Sigmoid colon (tissue), 4 donors: ENCODE results near the gene USP6.
"Not testable (repeated sequence)": the region's sequence is repeated elsewhere in the genome, so short reads cannot be mapped to it uniquely, and the experiment has no call there.

Experiments used
- CTCF ChIP-seq, 4 experiments: fragments of 450-650 bp in 3 of 4; fragments of 200-600 bp in 1 of 4; IDR thresholded peaks; one replicate each; pipeline ENCODE4 v1.5.1; 2016 to 2019; ENCODE audit warnings: antibody characterized with exemption in 4 of 4, mild to moderate bottlenecking in 3 of 4, moderate library complexity in 2 of 4
- EP300 ChIP-seq, 4 donors: sonication (generic); formaldehyde crosslinking; IDR thresholded peaks; one replicate each; pipeline ENCODE4 v1.6.1; 2017; ENCODE audit warnings: antibody characterized with exemption in 4 of 4
- POLR2A ChIP-seq, 2 donors: fragments of 450-650 bp; IDR thresholded peaks; one replicate each; pipeline ENCODE4 v1.6.1; 2016; ENCODE audit warnings: antibody characterized with exemption in 2 of 2, mild to moderate bottlenecking in 2 of 2, moderate library complexity in 2 of 2
- POLR2AphosphoS5 ChIP-seq, 4 donors: sonication (generic); formaldehyde crosslinking; IDR thresholded peaks; one replicate each; pipeline ENCODE4 v1.6.1; 2017; ENCODE audit warnings: antibody characterized with exemption in 4 of 4

DNA sequence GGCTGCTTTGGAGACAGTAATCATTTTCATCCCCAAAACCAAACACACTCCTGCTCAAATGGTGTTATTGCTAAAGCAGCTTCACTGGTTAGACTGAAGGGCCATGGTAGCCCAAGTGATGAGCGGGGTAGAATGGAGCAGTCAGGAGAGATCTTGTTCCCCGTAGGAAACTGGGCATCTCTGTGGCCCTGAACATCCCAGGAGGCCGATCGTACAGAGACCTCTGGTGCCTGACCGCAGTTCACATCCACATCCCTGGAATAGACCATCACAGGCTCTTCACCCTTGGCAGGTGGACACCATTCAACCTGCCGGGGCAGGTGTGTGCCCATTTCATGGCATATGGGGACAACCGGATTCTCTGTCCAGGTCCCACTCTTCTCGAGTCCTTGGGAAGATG lies 13.9 kb downstream of the USP6 start:
- TF ChIP-seq CTCF, POLR2A, POLR2AphosphoS5, EP300 (IDR thresholded peaks at IDR 0.05): not testable (repeated sequence)
